Lower leg skin (tissue), 4 donors: ENCODE results near the gene GFPT1. TPM values are rescaled to one million over a fixed set of nuclear protein-coding genes. Genes with fewer than 3 reads are reported as not detected.

Experiments used
- DNase-seq, 2 donors: peaks; one replicate each; pipeline ENCODE4 v3.0.0-alpha.2; 2019; ENCODE audit warnings: low spot score in 2 of 2
- H3K4me3 ChIP-seq: fragments of 200-600 bp; sonication (generic); 2 replicates; pipeline ENCODE4 v1.5.1; 2017; ENCODE audit warnings: mild to moderate bottlenecking, low read depth; ENCODE audit not compliant: poor library complexity, severe bottlenecking
- POLR2A ChIP-seq, 2 donors: fragments of 450-650 bp; IDR thresholded peaks; one replicate each; pipeline ENCODE4 v1.6.1; 2016 to 2017; ENCODE audit warnings: antibody characterized with exemption in 2 of 2, mild to moderate bottlenecking in 1 of 2, moderate library complexity in 1 of 2
- WGBS, 2 donors: methylation state at CpG; one replicate each; pipeline ENCODE4 v1.1.5; 2018; 5-methylcytosine and 5-hydroxymethylcytosine counted together
- intact Hi-C: fragments of 100-400 bp; cut with DNase I; formaldehyde crosslinking; loops from one replicate; pipeline ENCODE4 v1.15.0; 2023; ENCODE audit warnings: low total_unique reads
- total RNA-seq, 4 donors: library from RNA; depleted of rRNA; stranded (reverse); fragments of >200 nt; gene quantifications; one replicate each; pipeline ENCODE4 v1.1.0, GENCODE V29; 2016
- TF ChIP-seq, protein P1 (sequence below), 3 donors: fragments of 450-650 bp; IDR thresholded peaks; one replicate each; pipeline ENCODE4 v1.5.1; 2016; ENCODE audit warnings: antibody characterized with exemption in 3 of 3, mild to moderate bottlenecking in 3 of 3, moderate library complexity in 2 of 3

The GFPT1 gene
- total RNA-seq, 4 donors from 2014 or later = 9.5 to 12.4 (median 11.2) TPM

- 31 to 35% methylated on average over 2 of the region's 2 CpGs for WGBS, 2 donors
- DNase-seq = no peak
- TF ChIP-seq POLR2A (IDR thresholded peaks at IDR 0.05) = no peak
- TF ChIP-seq, protein P1, sequence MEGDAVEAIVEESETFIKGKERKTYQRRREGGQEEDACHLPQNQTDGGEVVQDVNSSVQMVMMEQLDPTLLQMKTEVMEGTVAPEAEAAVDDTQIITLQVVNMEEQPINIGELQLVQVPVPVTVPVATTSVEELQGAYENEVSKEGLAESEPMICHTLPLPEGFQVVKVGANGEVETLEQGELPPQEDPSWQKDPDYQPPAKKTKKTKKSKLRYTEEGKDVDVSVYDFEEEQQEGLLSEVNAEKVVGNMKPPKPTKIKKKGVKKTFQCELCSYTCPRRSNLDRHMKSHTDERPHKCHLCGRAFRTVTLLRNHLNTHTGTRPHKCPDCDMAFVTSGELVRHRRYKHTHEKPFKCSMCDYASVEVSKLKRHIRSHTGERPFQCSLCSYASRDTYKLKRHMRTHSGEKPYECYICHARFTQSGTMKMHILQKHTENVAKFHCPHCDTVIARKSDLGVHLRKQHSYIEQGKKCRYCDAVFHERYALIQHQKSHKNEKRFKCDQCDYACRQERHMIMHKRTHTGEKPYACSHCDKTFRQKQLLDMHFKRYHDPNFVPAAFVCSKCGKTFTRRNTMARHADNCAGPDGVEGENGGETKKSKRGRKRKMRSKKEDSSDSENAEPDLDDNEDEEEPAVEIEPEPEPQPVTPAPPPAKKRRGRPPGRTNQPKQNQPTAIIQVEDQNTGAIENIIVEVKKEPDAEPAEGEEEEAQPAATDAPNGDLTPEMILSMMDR (IDR thresholded peaks at IDR 0.05) = no peak
These were observed 76.0 kb downstream of the GFPT1 start for GRCh38 chr2:69311024-69311416.

DNA sequence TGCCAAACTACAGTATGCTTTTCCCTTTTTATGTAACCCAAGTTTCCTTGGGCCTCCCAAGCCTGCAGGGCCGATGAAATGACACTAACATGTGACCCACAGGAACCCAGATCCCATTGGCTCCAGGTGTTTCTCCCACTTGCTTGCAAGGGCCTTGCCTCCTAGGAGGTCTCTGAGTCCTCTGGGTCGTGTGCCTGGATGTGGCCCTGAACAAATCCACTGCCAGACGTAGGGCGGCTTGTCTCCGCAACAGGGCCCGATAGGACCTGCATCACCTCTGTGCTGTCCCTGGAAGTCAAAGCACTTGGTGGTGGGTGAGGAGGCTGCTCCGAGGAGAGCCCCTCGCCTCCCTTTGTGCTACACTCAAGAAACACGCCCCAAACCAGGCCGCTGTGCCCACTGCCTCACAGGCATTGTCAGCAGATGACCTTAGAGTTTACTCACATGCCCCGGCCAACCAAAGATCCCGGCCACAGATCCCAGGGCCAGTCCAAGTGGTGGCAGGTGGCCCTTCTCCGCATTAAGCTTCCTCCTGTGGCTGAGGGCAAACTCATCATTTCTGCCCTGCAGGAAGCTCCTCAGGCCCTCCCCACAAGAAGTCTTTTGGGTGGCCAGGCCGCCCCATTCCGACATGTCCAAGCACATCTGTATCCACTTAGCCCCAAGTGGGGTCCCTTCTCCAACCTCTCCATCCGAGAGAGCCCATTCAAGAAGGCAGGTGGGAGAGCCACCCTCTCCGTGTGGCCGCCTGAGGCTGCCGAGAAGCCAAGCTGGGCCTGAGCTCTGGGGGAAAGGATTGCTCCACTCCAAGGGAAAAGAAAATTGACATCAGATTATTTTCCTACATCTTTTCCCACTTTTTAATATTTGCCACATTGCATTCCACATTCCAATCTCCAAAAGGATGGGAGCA, 76.7 kb downstream of the GFPT1 start:
- intact Hi-C loops = no loop called here
- TF ChIP-seq, protein P1 (IDR thresholded peaks at IDR 0.05) = no peak
- TF ChIP-seq POLR2A (IDR thresholded peaks at IDR 0.05) = no peak
- H3K4me3 ChIP-seq = no peak overlapping the region
- 59 to 66% methylated on average over 18 to 19 of the region's 19 CpGs for WGBS, 2 donors
- peak in 1 of 2 donors; percentile 87 for DNase-seq

More at GRCh38 chr2:69311024-69311416, 76.0 kb downstream of the GFPT1 start:
- intact Hi-C loops = no loop called here
- H3K4me3 ChIP-seq = no peak overlapping the region

DNA sequence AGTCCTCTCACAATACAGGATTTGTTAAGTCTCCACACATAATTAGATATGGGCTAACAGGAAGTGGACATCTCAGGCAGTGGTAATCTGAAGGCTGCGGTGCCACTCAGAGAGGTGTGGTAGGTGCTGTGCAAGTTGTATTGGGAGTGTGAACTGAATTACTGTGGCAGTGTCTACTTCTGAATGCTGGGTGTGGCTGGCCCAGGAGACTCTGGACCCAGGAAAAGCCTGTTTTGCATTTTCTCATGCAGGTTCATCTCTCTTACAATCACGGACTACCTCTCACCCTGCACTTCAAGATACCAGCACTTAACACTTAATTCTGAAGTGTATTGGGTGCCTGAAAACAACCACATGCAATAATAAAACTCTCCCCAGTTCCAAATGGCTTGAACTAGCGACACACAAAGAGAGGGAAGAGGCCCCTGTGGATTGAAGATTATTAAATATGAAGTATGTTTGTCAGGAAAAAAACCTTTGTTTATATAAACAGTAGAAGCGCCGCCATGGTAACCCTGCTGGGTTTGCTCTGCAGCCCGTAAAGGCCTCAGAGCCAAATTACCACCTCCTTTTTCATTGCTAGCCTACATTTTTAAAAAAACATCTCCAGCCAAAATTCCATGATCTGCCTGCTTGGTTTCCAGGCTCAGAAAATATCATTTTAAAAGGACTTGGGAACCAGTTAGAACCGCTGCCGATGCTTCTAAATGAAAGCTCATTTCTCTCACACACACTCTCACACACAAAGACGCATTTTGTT, 77.5 kb downstream of the GFPT1 start:
- H3K4me3 ChIP-seq = no peak overlapping the region
- TF ChIP-seq POLR2A (IDR thresholded peaks at IDR 0.05) = no peak
- TF ChIP-seq, protein P1 (IDR thresholded peaks at IDR 0.05) = no peak
- 14% methylated on average over 9 of the region's 9 CpGs for WGBS, 2 donors
- DNase-seq = peak in 1 of 2 donors; percentile 84
- intact Hi-C loops = loop anchor here (5.0 kb wide), 1 partner anchor 297 kb away; the partner anchor contains the start of gene ANTXR1

- H3K4me3 ChIP-seq = no peak overlapping the region
- intact Hi-C loops = loop anchor here (5.0 kb wide), 1 partner anchor 296 kb away; the partner anchor contains the start of gene ANTXR1
- TF ChIP-seq, protein P1 (IDR thresholded peaks at IDR 0.05) = no peak
- TF ChIP-seq POLR2A (IDR thresholded peaks at IDR 0.05) = no peak
- WGBS, 2 donors = 92 to 95% methylated on average over 8 of the region's 8 CpGs
- DNase-seq = peak in 1 of 2 donors; percentile 72
These were observed 78.7 kb downstream of the GFPT1 start for GRCh38 chr2:69308338-69308737.

DNA sequence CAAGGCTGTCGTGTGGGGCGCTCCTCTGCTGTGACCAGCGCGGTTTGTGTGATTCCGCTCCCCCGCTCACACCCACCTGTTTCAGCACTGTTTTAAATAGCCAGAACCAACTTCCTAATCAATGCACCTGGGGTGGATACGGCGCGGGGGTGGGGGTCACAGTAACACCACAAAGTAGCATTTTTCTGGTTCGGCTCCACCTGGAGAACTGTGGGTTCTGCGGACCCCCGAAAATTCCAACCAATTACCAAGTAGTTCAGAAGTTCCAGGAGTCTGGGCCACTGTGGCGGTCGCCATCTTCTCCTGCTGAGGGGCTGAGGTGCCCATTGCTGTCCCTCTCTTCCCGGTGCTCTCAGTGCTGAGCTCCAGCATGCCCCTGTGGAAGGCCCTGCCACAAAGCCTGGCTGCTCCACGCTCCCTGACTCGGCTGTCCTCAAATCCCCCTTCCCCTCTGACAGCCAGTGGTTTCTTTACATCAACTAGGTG, 79.4 kb downstream of the GFPT1 start:
- TF ChIP-seq, protein P1 (IDR thresholded peaks at IDR 0.05) = no peak
- no peak for TF ChIP-seq POLR2A (IDR thresholded peaks at IDR 0.05)
- DNase-seq = no peak
- intact Hi-C loops = loop anchor here (5.0 kb wide), 1 partner anchor 295 kb away; the partner anchor contains the start of gene ANTXR1
- 38 to 57% methylated on average over 11 to 17 of the region's 17 CpGs for WGBS, 2 donors
- H3K4me3 ChIP-seq = no peak overlapping the region
